GM19035 (cell line): ENCODE measurements around the gene PPP1R13B.

ENCODE experiments used
- ATAC-seq: cut with Tn5 transposase; IDR thresholded peaks from one replicate; pipeline ENCODE4 v1.9.1; 2021; ENCODE audit not compliant: unreplicated experiment

Gene PPP1R13B

GRCh38 chr14:103838117-103838516, 9.3 kb downstream of the PPP1R13B start:
- no peak for ATAC-seq

GRCh38 chr14:103836976-103837725, 10.2 kb downstream of the PPP1R13B start:
- ATAC-seq, result no peak

GRCh38 chr14:103834956-103835355, 12.4 kb downstream of the PPP1R13B start:
- ATAC-seq, result no peak

DNA sequence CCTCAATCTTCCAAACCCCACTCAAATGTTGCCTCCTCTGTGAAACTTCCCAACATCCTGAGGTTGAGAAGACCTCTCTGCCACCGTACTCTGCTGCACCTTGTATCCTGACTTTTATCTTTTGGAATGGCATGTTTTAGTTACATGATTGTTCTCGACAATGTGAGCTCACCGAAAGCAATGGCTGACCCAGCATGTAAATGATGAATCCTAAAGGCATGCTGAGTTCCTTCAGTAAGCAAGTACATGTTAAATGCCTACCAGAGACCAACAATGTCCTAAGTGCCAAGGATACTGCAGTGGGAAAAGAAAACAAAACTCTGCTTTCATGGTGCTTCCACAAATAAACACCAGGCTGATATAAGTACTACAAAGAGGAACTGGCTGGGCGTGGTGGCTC, 13.7 kb downstream of the PPP1R13B start:
- no peak for ATAC-seq

DNA sequence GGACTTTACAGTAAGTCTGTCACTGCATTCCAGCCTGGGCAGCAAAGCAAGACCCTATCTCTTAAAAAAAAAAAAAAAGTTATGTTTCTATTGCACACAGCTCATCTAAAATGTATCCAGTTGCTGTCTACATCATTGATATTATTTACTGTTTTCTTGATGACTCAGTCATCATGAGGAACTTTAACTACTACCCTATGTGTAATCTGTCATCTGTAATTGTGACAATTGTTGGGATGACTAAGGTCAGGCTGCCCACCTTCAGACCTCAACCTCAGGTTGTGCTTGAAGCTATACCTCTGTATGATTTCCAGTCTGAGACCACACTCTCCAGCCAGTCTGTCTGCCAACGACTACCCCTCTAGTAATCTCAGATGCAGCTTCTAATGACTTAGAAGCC, 15.3 kb downstream of the PPP1R13B start:
- no peak for ATAC-seq

GRCh38 chr14:103830511-103831270, 16.7 kb downstream of the PPP1R13B start:
- no peak for ATAC-seq

GRCh38 chr14:103828315-103828967, 18.9 kb downstream of the PPP1R13B start:
- ATAC-seq, result no peak

GRCh38 chr14:103825101-103825500, 22.3 kb downstream of the PPP1R13B start:
- no peak for ATAC-seq

DNA sequence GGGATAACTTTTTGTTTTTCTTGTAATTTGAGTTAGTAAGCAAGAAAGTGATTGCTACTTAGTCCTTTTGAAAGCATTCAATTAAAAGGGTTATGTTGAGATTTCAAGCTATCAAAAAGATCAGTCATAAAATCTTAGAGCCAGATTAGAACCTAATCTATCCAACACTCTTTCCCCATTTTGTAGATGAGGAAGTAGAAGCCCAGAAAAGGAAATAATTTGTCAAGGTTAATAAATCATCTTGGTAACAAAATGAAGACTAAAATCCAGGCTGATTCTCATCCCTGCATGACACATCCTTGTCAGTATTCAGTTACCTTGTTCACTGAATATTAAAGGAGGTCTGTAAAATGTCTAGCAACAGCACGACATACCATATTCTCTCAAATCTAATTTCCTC, 26.5 kb downstream of the PPP1R13B start:
- no peak for ATAC-seq

- ATAC-seq, result no peak
These were observed 27.0 kb downstream of the PPP1R13B start for GRCh38 chr14:103820382-103820781.

DNA sequence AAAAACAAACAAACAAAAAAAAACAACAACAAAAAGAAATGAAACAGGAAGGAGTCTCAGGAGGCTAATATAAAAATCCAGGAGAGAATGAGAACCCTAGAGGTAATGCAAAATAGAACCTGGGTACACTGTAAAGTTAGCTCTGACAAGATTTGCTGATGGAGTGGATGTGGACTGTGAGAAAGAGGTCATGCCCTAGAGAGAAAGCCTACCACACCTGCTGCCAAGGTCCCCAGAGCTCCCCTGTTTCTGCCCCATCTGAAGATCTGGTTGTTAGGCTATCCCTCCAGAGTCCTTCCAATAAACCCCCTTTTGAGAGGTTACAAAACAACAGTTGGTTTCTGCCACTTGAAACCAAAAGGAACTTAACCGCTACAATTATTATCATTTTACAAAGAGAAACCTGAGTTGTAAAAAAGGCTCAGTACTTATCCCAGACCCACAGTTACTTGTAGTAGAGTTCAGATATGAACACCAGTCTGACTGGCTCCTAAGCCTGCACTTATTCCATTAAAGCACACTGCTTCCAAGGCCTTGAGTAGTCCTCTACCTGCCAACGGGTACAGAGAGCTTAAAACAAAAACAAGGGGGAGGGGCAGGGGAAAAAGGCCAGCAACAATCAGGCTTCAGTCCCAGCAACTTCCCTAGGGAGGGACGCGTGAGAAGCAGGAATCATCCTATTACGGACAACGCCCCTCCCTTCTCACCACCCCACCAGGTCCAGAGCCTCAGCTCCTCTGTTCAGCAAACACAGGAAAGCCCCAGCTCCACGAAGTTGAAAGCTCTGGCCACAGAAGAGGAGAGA, 27.7 kb downstream of the PPP1R13B start:
- no peak for ATAC-seq

DNA sequence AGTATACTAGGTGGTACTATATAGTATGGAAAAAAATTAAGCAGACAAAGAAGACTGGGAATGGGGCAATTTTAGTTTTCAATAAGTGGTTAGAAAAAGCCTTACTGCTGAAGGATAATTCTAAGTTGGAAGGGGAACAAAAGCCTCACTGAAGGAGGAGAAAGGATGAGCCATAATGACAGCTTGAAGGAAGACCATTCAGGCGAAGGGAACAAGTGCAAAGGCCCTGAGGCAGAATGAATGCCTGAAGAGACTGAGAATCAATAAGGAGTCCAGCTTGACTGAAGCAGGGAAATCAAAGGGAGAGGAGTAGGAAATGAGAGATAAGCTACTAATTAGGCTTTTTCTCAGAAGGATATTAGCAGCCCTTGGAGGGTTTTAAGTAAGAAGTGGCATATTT, 28.5 kb downstream of the PPP1R13B start:
- no peak for ATAC-seq

GRCh38 chr14:103818422-103818821, 29.0 kb downstream of the PPP1R13B start:
- no peak for ATAC-seq

GRCh38 chr14:103817595-103817994, 29.8 kb downstream of the PPP1R13B start:
- no peak for ATAC-seq

DNA sequence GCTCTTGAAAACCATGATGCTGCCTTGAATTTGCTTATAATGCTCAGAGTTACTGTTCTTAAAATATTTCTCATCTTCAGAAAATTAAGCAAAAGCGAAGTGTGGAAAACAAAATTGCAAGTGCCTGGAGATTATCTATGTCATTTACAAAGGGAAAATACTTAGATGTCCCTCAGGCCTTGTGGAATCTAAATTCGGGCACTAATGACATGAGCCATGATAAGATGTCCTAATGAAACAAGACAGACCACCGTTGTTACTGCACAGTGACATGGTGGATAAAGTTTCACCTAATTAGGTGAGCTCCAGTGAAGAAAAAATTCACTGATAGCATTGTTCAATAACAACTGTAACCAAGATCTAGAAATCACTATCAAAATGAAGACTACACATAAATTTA, 30.4 kb downstream of the PPP1R13B start:
- ATAC-seq, result no peak

DNA sequence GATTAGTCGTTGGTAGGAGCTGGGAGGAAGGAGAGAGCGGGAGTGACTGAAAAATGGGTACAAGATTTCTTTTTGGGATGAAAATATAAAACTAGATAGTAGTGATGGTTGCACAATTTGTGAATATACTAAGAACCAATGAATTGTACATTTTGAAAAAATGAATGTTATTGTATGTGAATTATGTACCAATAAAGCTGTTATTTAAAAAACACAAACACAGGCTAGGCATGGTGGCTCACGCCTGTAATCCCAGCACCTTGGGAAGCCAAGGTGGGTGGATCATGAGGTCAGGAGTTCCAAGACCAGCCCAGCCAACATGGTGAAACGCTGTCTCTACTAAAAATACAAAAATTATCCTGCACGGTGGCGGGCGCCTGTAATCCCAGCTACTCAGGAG, 32.1 kb downstream of the PPP1R13B start:
- ATAC-seq, result no peak

DNA sequence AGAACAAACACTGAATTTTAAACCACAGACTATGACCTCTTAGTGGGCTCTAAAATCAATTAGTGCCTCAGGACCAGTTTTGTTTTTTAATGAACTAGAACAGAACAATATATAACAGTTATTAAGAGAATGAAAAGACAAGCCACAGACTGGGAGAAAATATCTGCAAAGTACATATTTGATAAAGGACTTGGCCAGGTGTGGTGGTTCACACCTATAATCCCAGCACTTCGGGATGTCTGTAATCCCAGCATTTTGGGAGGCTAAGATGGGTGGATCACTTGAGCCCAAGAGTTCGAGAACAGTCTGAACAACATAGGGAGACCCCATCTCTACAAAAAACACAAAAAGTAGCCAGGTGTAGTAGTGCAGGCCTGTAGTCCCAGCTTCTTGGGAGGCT, 36.2 kb downstream of the PPP1R13B start:
- no peak for ATAC-seq

- no peak for ATAC-seq
These were observed 38.9 kb downstream of the PPP1R13B start for GRCh38 chr14:103808403-103809001.

DNA sequence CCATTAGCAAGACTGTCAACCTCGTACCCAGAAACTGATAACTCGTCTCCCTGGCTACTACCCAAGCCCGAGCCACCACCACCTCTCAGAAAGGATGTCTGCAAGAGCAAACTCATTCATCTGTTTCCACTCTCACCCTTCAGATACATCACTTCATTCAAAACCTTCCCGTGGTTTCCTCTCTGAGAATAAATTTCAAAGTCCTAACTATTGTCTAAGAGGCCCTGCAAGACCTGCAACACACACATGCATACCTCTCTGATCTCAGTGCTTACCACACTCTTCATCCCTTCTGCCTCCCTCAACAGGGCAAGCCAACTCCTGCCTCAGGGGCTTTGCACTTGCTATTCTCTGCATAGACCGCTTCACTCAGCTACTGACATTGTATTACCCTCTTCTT, 40.6 kb downstream of the PPP1R13B start:
- ATAC-seq, result no peak

- no peak for ATAC-seq
These were observed 41.7 kb downstream of the PPP1R13B start for GRCh38 chr14:103805708-103806107.

GRCh38 chr14:103803661-103804060, 43.7 kb downstream of the PPP1R13B start:
- no peak for ATAC-seq
